K562 (cell line): Measurements from ENCODE around the gene FCAMR. TPM values are rescaled to one million over a fixed set of nuclear protein-coding genes. Genes with fewer than 3 reads are reported as not detected.
A peak's percentile ranks its signal among the peaks of the same experiment; 100 is the strongest.

ENCODE experiments used
- ARNT ChIP-seq, 2 experiments: fragments of 450-650 bp; IDR thresholded peaks; 2 replicates each; pipeline ENCODE4 v1.6.1; 2016; ENCODE audit warnings: mild to moderate bottlenecking in 1 of 2
- CBX1 ChIP-seq: sonication (generic); IDR thresholded peaks from 2 replicates; pipeline ENCODE4 v1.6.1; 2016; ENCODE audit warnings: antibody characterized with exemption, low read depth, mild to moderate bottlenecking
- CTBP1 ChIP-seq: fragments of 450-650 bp; IDR thresholded peaks from 2 replicates; pipeline ENCODE4 v1.6.1; 2016; ENCODE audit warnings: borderline replicate concordance
- EGR1 ChIP-seq: fragments of 450-650 bp; conservative IDR thresholded peaks from 2 replicates; pipeline ENCODE4 v1.6.1; 2017; ENCODE audit warnings: mild to moderate bottlenecking
- FIP1L1 ChIP-seq: fragments of 200-400 bp; formaldehyde crosslinking; IDR thresholded peaks from 2 replicates; pipeline ENCODE4 v1.6.1; 2018; ENCODE audit warnings: mild to moderate bottlenecking, low read depth, low read length; ENCODE audit not compliant: poor library complexity, severe bottlenecking
- GTF2A2 ChIP-seq: IDR thresholded peaks from 2 replicates; pipeline ENCODE4 v1.6.1; 2016; ENCODE audit warnings: mild to moderate bottlenecking, missing genetic modification characterization, missing compliant biosample characterization
- HDAC1 ChIP-seq, 2 experiments: fragments of 450-650 bp; IDR thresholded peaks; 2 replicates each; pipeline ENCODE4 v1.6.1; 2016 to 2017; ENCODE audit warnings: inconsistent platforms in 1 of 2, mild to moderate bottlenecking in 1 of 2, moderate library complexity in 1 of 2
- KLF1 ChIP-seq: fragments of 450-650 bp; IDR thresholded peaks from 2 replicates; pipeline ENCODE4 v1.6.1; 2016; ENCODE audit warnings: missing genetic modification characterization, missing compliant biosample characterization
- NR3C1 ChIP-seq: sonication (generic); formaldehyde crosslinking; IDR thresholded peaks from 2 replicates; pipeline ENCODE4 v1.8.1; 2022; ENCODE audit warnings: missing genetic modification reagents
- OTX1 ChIP-seq: fragments of 450-650 bp; formaldehyde crosslinking; IDR thresholded peaks from 2 replicates; pipeline ENCODE4 v1.4.0; 2022; ENCODE audit warnings: mild to moderate bottlenecking
- PHB2 ChIP-seq: fragments of 450-650 bp; IDR thresholded peaks from 2 replicates; pipeline ENCODE4 v1.6.1; 2017; ENCODE audit warnings: low read depth
- RBBP5 ChIP-seq: fragments of 200-600 bp; sonication (generic); IDR thresholded peaks from 2 replicates; pipeline ENCODE4 v1.6.1; 2012; ENCODE audit warnings: borderline replicate concordance, mild to moderate bottlenecking, low read length, control low read depth, inconsistent platforms; ENCODE audit not compliant: insufficient read depth, poor library complexity, severe bottlenecking
- RBM14 ChIP-seq: fragments of 200-400 bp; formaldehyde crosslinking; IDR thresholded peaks from 2 replicates; pipeline ENCODE4 v1.6.1; 2018; ENCODE audit warnings: low read depth, mild to moderate bottlenecking, low read length, moderate library complexity, borderline replicate concordance; ENCODE audit not compliant: insufficient read depth
- RCOR1 ChIP-seq, 2 experiments: IDR thresholded peaks; 2 replicates each; pipeline ENCODE4 v1.6.1; 2012; ENCODE audit warnings: low read depth in 2 of 2, low read length in 2 of 2, borderline replicate concordance in 1 of 2, improper control_type of control experiment in 1 of 2
- RUNX1 ChIP-seq: sonication (generic); IDR thresholded peaks from 2 replicates; pipeline ENCODE4 v1.6.1; 2016; ENCODE audit warnings: antibody characterized with exemption, low read depth
- USF1 ChIP-seq: sonication (generic); formaldehyde crosslinking; IDR thresholded peaks from 2 replicates; pipeline ENCODE4 v1.9.0; 2022; ENCODE audit warnings: mild to moderate bottlenecking, missing genetic modification reagents
- WHSC1 ChIP-seq: IDR thresholded peaks from one replicate; pipeline ENCODE4 v1.6.1; 2012; ENCODE audit warnings: low read length, control low read depth, inconsistent platforms
- ZBTB43 ChIP-seq: sonication (generic); formaldehyde crosslinking; IDR thresholded peaks from 2 replicates; pipeline ENCODE4 v1.8.0; 2023; ENCODE audit warnings: mild to moderate bottlenecking, missing genetic modification reagents
- ZFX ChIP-seq: sonication (generic); formaldehyde crosslinking; IDR thresholded peaks from 2 replicates; pipeline ENCODE4 v1.8.0; 2022; ENCODE audit warnings: mild to moderate bottlenecking, missing genetic modification reagents, moderate library complexity
- ZNF644 ChIP-seq: fragments of 200-800 bp; sonication (Bioruptor generic); IDR thresholded peaks from 2 replicates; pipeline ENCODE4 v1.6.1; 2016; ENCODE audit warnings: low read depth, missing genetic modification characterization, missing compliant biosample characterization
- ZNF780A ChIP-seq: fragments of 250-450 bp; sonication (Bioruptor Pico); IDR thresholded peaks from 2 replicates; pipeline ENCODE4 v1.5.0; 2021; ENCODE audit warnings: mild to moderate bottlenecking
- polyA plus RNA-seq, 8 experiments: library from polyadenylated mRNA; depleted of rRNA in 4 of 8; stranded (reverse) in 5 of 8; unstranded in 3 of 8; fragments of >200 nt; fragmentation: Nextera tagmentation in 2 of 8; fragmentation: Illumina TruSeq in 1 of 8; extraction: Ambion mirVana in 2 of 8; extraction: Trizol in 1 of 8; gene quantifications; 2 replicates each; pipeline versions ENCODE4 v1.2.1 to v1.2.3, GENCODE V29; 2011 to 2014; ENCODE audit warnings: inconsistent platforms in 1 of 8, missing spikeins in 1 of 8
- total RNA-seq, 7 experiments: library from RNA; depleted of rRNA in 6 of 7; stranded (reverse); fragments of >200 nt in 6 of 7; fragmentation: Illumina TruSeq in 2 of 7; extraction: Trizol in 2 of 7; gene quantifications; 2 replicates each; pipeline versions ENCODE4 v1.2.1 to v1.2.3, GENCODE V29; 2011 to 2021; ENCODE audit warnings: low replicate concordance in 1 of 7
- TF ChIP-seq, protein P1 (sequence below): fragments of 450-650 bp; IDR thresholded peaks from 2 replicates; pipeline ENCODE4 v1.6.1; 2016; ENCODE audit warnings: missing biosample characterization, missing genetic modification characterization
- TF ChIP-seq, protein P2 (sequence below): IDR thresholded peaks from 2 replicates; pipeline ENCODE4 v1.6.1; 2011; ENCODE audit not compliant: insufficient read length; ENCODE audit errors: extremely low read depth

FCAMR gene
- total and polyA plus RNA-seq, 9 of the 15 experiments (the other 6 are each of a cell fraction or from before 2014, with no cell fraction given) = not detected

- TF ChIP-seq KLF1 (tag) = 0 out of 2 replicates have a peak, but pooled peaks have one; percentile 30
- TF ChIP-seq NR3C1 (CRISPR knock-in tag) = no peak
- TF ChIP-seq EGR1 = peak; percentile 36; the same call in 1 of the 2 replicates
- TF ChIP-seq ARNT (IDR thresholded peaks at IDR 0.05) = no peak
- no peak for TF ChIP-seq ZBTB43
- TF ChIP-seq RCOR1 (IDR thresholded peaks at IDR 0.05; ENCODE audit: borderline replicate concordance in 1 of 2, low read depth in 2 of 2, low read length in 2 of 2) = 0 out of 4 replicates have a peak, but pooled peaks of 1 of the 2 experiments have one; percentile 7
- TF ChIP-seq, protein P1, sequence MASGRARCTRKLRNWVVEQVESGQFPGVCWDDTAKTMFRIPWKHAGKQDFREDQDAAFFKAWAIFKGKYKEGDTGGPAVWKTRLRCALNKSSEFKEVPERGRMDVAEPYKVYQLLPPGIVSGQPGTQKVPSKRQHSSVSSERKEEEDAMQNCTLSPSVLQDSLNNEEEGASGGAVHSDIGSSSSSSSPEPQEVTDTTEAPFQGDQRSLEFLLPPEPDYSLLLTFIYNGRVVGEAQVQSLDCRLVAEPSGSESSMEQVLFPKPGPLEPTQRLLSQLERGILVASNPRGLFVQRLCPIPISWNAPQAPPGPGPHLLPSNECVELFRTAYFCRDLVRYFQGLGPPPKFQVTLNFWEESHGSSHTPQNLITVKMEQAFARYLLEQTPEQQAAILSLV = no peak
- TF ChIP-seq PHB2 = no peak
- TF ChIP-seq FIP1L1 = no peak
- no peak for TF ChIP-seq ZNF644 (tag)
- TF ChIP-seq, protein P2, sequence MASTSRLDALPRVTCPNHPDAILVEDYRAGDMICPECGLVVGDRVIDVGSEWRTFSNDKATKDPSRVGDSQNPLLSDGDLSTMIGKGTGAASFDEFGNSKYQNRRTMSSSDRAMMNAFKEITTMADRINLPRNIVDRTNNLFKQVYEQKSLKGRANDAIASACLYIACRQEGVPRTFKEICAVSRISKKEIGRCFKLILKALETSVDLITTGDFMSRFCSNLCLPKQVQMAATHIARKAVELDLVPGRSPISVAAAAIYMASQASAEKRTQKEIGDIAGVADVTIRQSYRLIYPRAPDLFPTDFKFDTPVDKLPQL = no peak
- no peak for TF ChIP-seq RUNX1
- TF ChIP-seq ZNF780A (CRISPR knock-in tag) = no peak
- no peak for TF ChIP-seq OTX1 (CRISPR knock-in tag)
- TF ChIP-seq CBX1 = no peak
- TF ChIP-seq GTF2A2 (tag) = no peak
- TF ChIP-seq USF1 = no peak
- TF ChIP-seq RBBP5 = no peak
- TF ChIP-seq ZFX = peak; percentile 26; the same call in 1 of the 2 replicates
- TF ChIP-seq RBM14 = 0 out of 2 replicates have a peak, but pooled peaks have one; percentile 64
- TF ChIP-seq WHSC1 = no peak
- TF ChIP-seq CTBP1 = peak; percentile 68; the same call in 1 of the 2 replicates
- 0 out of 4 replicates have a peak, but pooled peaks of 1 of the 2 experiments have one; percentile 31 for TF ChIP-seq HDAC1 (IDR thresholded peaks at IDR 0.05)
Observed at GRCh38 chr1:206909161-206909882, 60.9 kb downstream of the FCAMR start (continued).
